ENCODE data around the gene PTGES3L. TPM values are rescaled to one million over a fixed set of nuclear protein-coding genes. Genes with fewer than 3 reads are reported as not detected.
A peak's percentile ranks its signal among the peaks of the same experiment; 100 is the strongest.

Gene PTGES3L
- total and polyA plus RNA-seq, 2 of the 13 experiments (the other 11 are each of a cell fraction or from before 2014, with no cell fraction given): 1.2 to 2.9 TPM

DNA sequence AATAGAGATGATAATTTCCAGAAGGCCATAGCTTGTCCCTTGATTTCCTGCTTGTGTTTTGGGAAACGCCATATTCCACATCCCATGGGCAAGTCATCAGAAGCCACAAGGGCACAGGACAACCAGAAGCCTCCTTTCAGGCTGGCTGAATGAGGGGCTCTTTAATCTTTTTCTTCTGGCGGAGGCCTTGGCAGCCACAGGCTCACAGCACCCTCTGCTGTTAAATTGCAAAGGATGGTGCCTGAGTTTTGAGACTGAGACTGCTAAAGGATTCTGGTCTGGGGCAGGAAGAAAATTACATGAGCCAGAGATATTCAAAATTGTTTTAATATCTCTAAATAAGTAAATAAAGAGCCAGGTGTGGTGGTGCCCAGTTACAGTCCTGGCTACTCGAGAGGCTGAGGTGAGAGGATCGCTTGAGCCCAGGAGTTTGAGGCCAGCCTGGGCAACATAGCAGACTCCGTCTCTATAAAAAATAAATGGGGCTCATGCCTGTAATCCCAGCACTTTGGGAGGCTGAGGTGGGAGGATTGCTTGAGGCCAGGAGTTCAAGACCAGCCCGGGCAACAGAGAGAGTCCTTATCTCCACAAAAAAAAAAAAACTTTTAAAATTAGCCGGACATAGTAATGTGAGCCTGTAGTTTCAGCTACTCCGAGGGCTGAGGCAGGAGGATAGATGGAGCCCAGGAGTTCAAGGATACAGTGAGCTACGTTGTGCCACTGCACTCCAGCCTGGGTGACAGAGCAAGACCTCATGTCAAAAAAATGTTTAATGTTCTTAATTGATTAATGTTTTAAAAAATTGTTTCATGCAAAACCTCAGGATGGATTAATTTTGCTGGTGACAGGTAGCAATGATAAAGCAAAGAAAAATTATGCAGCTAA lies 41.9 kb downstream of the PTGES3L start (continued):
- TF ChIP-seq MAZ (IDR thresholded peaks at IDR 0.05; ENCODE audit: borderline replicate concordance, low read depth, low read length): no peak
- peak; percentile 44; the same call in 1 of the 2 replicates for TF ChIP-seq MAZ (CRISPR knock-in tag; IDR thresholded peaks at IDR 0.05; ENCODE audit: low read depth)
- 0 out of 4 replicates have a peak, but pooled peaks of 1 of the 2 experiments have one; percentile 53 for TF ChIP-seq KLF16 (CRISPR knock-in tag; IDR thresholded peaks at IDR 0.05)
- TF ChIP-seq KAT8 (CRISPR knock-in tag; IDR thresholded peaks at IDR 0.05): peak; percentile 54; the same call in 1 of the 2 replicates
- TF ChIP-seq, protein P1, sequence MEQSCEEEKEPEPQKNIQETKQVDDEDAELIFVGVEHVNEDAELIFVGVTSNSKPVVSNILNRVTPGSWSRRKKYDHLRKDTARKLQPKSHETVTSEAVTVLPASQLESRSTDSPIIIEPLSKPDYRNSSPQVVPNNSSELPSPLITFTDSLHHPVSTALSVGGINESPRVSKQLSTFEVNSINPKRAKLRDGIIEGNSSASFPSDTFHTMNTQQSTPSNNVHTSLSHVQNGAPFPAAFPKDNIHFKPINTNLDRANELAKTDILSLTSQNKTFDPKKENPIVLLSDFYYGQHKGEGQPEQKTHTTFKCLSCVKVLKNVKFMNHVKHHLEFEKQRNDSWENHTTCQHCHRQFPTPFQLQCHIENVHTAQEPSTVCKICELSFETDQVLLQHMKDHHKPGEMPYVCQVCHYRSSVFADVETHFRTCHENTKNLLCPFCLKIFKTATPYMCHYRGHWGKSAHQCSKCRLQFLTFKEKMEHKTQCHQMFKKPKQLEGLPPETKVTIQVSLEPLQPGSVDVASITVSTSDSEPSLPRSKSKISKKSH (CRISPR knock-in tag; IDR thresholded peaks at IDR 0.05; ENCODE audit: borderline replicate concordance): no peak
- TF ChIP-seq, protein P2, sequence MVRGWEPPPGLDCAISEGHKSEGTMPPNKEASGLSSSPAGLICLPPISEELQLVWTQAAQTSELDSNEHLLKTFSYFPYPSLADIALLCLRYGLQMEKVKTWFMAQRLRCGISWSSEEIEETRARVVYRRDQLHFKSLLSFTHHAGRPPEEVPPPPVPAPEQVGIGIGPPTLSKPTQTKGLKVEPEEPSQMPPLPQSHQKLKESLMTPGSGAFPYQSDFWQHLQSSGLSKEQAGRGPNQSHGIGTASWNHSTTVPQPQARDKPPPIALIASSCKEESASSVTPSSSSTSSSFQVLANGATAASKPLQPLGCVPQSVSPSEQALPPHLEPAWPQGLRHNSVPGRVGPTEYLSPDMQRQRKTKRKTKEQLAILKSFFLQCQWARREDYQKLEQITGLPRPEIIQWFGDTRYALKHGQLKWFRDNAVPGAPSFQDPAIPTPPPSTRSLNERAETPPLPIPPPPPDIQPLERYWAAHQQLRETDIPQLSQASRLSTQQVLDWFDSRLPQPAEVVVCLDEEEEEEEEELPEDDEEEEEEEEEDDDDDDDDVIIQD (CRISPR knock-in tag; IDR thresholded peaks at IDR 0.05; ENCODE audit: low read depth): no peak; the same call in 1 of the 2 replicates
- TF ChIP-seq RAD21 (CRISPR knock-in tag; IDR thresholded peaks at IDR 0.05): peak; percentile 96
- TF ChIP-seq, protein P3, sequence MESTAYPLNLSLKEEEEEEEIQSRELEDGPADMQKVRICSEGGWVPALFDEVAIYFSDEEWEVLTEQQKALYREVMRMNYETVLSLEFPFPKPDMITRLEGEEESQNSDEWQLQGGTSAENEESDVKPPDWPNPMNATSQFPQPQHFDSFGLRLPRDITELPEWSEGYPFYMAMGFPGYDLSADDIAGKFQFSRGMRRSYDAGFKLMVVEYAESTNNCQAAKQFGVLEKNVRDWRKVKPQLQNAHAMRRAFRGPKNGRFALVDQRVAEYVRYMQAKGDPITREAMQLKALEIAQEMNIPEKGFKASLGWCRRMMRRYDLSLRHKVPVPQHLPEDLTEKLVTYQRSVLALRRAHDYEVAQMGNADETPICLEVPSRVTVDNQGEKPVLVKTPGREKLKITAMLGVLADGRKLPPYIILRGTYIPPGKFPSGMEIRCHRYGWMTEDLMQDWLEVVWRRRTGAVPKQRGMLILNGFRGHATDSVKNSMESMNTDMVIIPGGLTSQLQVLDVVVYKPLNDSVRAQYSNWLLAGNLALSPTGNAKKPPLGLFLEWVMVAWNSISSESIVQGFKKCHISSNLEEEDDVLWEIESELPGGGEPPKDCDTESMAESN (CRISPR knock-in tag; conservative IDR thresholded peaks at IDR 0.05): no peak
- TF ChIP-seq, protein P4, sequence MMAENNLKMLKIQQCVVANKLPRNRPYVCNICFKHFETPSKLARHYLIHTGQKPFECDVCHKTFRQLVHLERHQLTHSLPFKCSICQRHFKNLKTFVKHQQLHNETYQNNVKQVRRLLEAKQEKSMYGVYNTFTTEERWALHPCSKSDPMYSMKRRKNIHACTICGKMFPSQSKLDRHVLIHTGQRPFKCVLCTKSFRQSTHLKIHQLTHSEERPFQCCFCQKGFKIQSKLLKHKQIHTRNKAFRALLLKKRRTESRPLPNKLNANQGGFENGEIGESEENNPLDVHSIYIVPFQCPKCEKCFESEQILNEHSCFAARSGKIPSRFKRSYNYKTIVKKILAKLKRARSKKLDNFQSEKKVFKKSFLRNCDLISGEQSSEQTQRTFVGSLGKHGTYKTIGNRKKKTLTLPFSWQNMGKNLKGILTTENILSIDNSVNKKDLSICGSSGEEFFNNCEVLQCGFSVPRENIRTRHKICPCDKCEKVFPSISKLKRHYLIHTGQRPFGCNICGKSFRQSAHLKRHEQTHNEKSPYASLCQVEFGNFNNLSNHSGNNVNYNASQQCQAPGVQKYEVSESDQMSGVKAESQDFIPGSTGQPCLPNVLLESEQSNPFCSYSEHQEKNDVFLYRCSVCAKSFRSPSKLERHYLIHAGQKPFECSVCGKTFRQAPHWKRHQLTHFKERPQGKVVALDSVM (CRISPR knock-in tag; IDR thresholded peaks at IDR 0.05): peak; percentile 39; the same call in 1 of the 2 replicates
- TF ChIP-seq KLF6 (CRISPR knock-in tag; IDR thresholded peaks at IDR 0.05): 0 out of 2 replicates have a peak, but pooled peaks have one; percentile 62
- TF ChIP-seq TCF7 (IDR thresholded peaks at IDR 0.05; ENCODE audit: low read depth): no peak
- TF ChIP-seq, protein P5, sequence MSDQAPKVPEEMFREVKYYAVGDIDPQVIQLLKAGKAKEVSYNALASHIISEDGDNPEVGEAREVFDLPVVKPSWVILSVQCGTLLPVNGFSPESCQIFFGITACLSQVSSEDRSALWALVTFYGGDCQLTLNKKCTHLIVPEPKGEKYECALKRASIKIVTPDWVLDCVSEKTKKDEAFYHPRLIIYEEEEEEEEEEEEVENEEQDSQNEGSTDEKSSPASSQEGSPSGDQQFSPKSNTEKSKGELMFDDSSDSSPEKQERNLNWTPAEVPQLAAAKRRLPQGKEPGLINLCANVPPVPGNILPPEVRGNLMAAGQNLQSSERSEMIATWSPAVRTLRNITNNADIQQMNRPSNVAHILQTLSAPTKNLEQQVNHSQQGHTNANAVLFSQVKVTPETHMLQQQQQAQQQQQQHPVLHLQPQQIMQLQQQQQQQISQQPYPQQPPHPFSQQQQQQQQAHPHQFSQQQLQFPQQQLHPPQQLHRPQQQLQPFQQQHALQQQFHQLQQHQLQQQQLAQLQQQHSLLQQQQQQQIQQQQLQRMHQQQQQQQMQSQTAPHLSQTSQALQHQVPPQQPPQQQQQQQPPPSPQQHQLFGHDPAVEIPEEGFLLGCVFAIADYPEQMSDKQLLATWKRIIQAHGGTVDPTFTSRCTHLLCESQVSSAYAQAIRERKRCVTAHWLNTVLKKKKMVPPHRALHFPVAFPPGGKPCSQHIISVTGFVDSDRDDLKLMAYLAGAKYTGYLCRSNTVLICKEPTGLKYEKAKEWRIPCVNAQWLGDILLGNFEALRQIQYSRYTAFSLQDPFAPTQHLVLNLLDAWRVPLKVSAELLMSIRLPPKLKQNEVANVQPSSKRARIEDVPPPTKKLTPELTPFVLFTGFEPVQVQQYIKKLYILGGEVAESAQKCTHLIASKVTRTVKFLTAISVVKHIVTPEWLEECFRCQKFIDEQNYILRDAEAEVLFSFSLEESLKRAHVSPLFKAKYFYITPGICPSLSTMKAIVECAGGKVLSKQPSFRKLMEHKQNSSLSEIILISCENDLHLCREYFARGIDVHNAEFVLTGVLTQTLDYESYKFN (CRISPR knock-in tag; conservative IDR thresholded peaks at IDR 0.05): 0 out of 2 replicates have a peak, but pooled peaks have one; percentile 22
- TF ChIP-seq TBX2 (CRISPR knock-in tag; IDR thresholded peaks at IDR 0.05; ENCODE audit: borderline replicate concordance): no peak
- TF ChIP-seq ZNF235 (CRISPR knock-in tag; IDR thresholded peaks at IDR 0.05; ENCODE audit: borderline replicate concordance): no peak
- TF ChIP-seq SMC3 (IDR thresholded peaks at IDR 0.05; ENCODE audit: low read length): peak; percentile 99

Data from HepG2 (cell line).